ENCODE results near the gene ALS2CL. TPM values are rescaled to one million over a fixed set of nuclear protein-coding genes. Genes with fewer than 3 reads are reported as not detected.

Gene ALS2CL
- total RNA-seq, 4 donors from 2014 or later: 13.0 to 20.1 (median 16.4) TPM

GRCh38 chr3:46674031-46674845 lies 19.2 kb downstream of the ALS2CL start:
- no peaks in the 10 kb centered on the region for H3K36me3 ChIP-seq
- DNase-seq (ENCODE audit: low spot score in 2 of 2): no peak

GRCh38 chr3:46673151-46674030 lies 20.1 kb downstream of the ALS2CL start:
- no peak overlapping the region for H3K4me3 ChIP-seq
- TF ChIP-seq POLR2A (IDR thresholded peaks at IDR 0.05) (no peak), CTCF (IDR thresholded peaks at IDR 0.05) (no peak), EP300 (IDR thresholded peaks at IDR 0.05) (no peak)
- no peak for DNase-seq (ENCODE audit: low spot score in 2 of 2)
- H3K4me1 ChIP-seq: no peaks in the 10 kb centered on the region
- H3K27me3 ChIP-seq: no peaks in the 10 kb centered on the region
- WGBS, 2 donors: 79 to 80% methylated on average over 10 of the region's 10 CpGs
- no peaks in the 10 kb centered on the region for H3K9me3 ChIP-seq
- no peaks in the 10 kb centered on the region for H3K36me3 ChIP-seq
- H3K27ac ChIP-seq: no peak overlapping the region

More at GRCh38 chr3:46674031-46674845, 19.2 kb downstream of the ALS2CL start:
- Histone ChIP-seq H3K27me3 (no peaks in the 10 kb centered on the region), H3K27ac (no peak overlapping the region), H3K9me3 (no peaks in the 10 kb centered on the region), H3K4me3 (no peak overlapping the region), H3K4me1 (no peaks in the 10 kb centered on the region)
- 90 to 93% methylated on average over 12 of the region's 12 CpGs for WGBS, 2 donors
- TF ChIP-seq POLR2A (IDR thresholded peaks at IDR 0.05) (no peak), EP300 (IDR thresholded peaks at IDR 0.05) (no peak), CTCF (IDR thresholded peaks at IDR 0.05) (no peak)

GRCh38 chr3:46672349-46672695 lies 21.2 kb downstream of the ALS2CL start:
- 88 to 90% methylated on average over 6 of the region's 6 CpGs for WGBS, 2 donors
- Histone ChIP-seq H3K9me3 (no peaks in the 10 kb centered on the region), H3K36me3 (no peaks in the 10 kb centered on the region), H3K27me3 (no peaks in the 10 kb centered on the region), H3K4me1 (no peaks in the 10 kb centered on the region), H3K4me3 (no peak overlapping the region), H3K27ac (no peak overlapping the region)
- TF ChIP-seq POLR2A (IDR thresholded peaks at IDR 0.05): no peak
- no peak for TF ChIP-seq CTCF (IDR thresholded peaks at IDR 0.05)
- no peak for TF ChIP-seq EP300 (IDR thresholded peaks at IDR 0.05)
- no peak for DNase-seq (ENCODE audit: low spot score in 2 of 2)

- DNase-seq (ENCODE audit: low spot score in 2 of 2): peak in 1 of 2 donors; percentile 5
Observed at GRCh38 chr3:46671541-46672348, 21.7 kb downstream of the ALS2CL start.

More at GRCh38 chr3:46671541-46672348, 21.7 kb downstream of the ALS2CL start:
- TF ChIP-seq CTCF (IDR thresholded peaks at IDR 0.05) (no peak), EP300 (IDR thresholded peaks at IDR 0.05) (no peak), POLR2A (IDR thresholded peaks at IDR 0.05) (no peak)
- H3K27ac ChIP-seq: no peak overlapping the region
- H3K4me1 ChIP-seq: no peaks in the 10 kb centered on the region
- no peaks in the 10 kb centered on the region for H3K9me3 ChIP-seq
- 89 to 95% methylated on average over 25 of the region's 25 CpGs for WGBS, 2 donors
- H3K4me3 ChIP-seq: no peak overlapping the region
- H3K27me3 ChIP-seq: no peaks in the 10 kb centered on the region
- no peaks in the 10 kb centered on the region for H3K36me3 ChIP-seq
